Lung (tissue), 12 donors: ENCODE data around the gene RBM5. TPM values are rescaled to one million over a fixed set of nuclear protein-coding genes. Genes with fewer than 3 reads are reported as not detected.

Experiments
- ATAC-seq: fragments of 200-7000 bp; cut with Tn5 transposase; one replicate; pipeline ENCODE4 v1.9.1; 2020; ENCODE audit warnings: moderate number of reproducible peaks; ENCODE audit not compliant: insufficient read depth, low FRiP score
- DNase-seq, 3 donors: peaks; one replicate each; pipeline ENCODE4 v3.0.0-alpha.2; 2013 to 2017
- H3K27ac ChIP-seq, 2 donors: one replicate each; pipeline ENCODE4 v1.5.1; 2013; ENCODE audit warnings: mild to moderate bottlenecking in 2 of 2, moderate library complexity in 2 of 2, control low read depth in 1 of 2, inconsistent platforms in 1 of 2, low read depth in 1 of 2, low read length in 1 of 2
- H3K27me3 ChIP-seq, 3 donors: one replicate each; pipeline ENCODE4 v1.5.1; 2013; ENCODE audit warnings: low read length in 2 of 3; ENCODE audit not compliant: control insufficient read depth in 3 of 3, insufficient read depth in 3 of 3
- H3K36me3 ChIP-seq, 4 donors: one replicate each; pipeline ENCODE4 v1.5.1; 2013; ENCODE audit warnings: low read length in 4 of 4, mild to moderate bottlenecking in 1 of 4, moderate library complexity in 1 of 4; ENCODE audit not compliant: control insufficient read depth in 4 of 4, insufficient read depth in 4 of 4
- H3K4me1 ChIP-seq, 5 donors: one replicate each; pipeline ENCODE4 v1.5.1; 2013; ENCODE audit warnings: low read length in 5 of 5, mild to moderate bottlenecking in 2 of 5, moderate library complexity in 1 of 5; ENCODE audit not compliant: control insufficient read depth in 5 of 5, insufficient read depth in 5 of 5
- H3K4me3 ChIP-seq: one replicate; pipeline ENCODE4 v1.5.1; 2013; ENCODE audit warnings: mild to moderate bottlenecking, control low read depth, moderate library complexity
- H3K9ac ChIP-seq, 2 donors: one replicate each; pipeline ENCODE4 v1.5.1; 2013; ENCODE audit warnings: low read length in 2 of 2, control low read depth in 1 of 2; ENCODE audit not compliant: insufficient read depth in 1 of 2
- H3K9me3 ChIP-seq, 4 donors: one replicate each; pipeline ENCODE4 v1.5.1; 2013; ENCODE audit warnings: low read length in 3 of 4, mild to moderate bottlenecking in 1 of 4, moderate library complexity in 1 of 4; ENCODE audit not compliant: control insufficient read depth in 4 of 4, insufficient read depth in 3 of 4
- WGBS, 2 donors: extraction: QIAGEN DNeasy Blood & Tissue Kit; methylation state at CpG; one replicate each; pipeline ENCODE4 v1.1.7; 2013; 5-methylcytosine and 5-hydroxymethylcytosine counted together
- polyA plus RNA-seq, 2 donors: library from polyadenylated mRNA; stranded (reverse); fragments of 200-250 nt; gene quantifications; one replicate each; pipeline ENCODE4 v1.2.1, GENCODE V29; 2013
- total RNA-seq, 2 donors: library from RNA; depleted of rRNA in 1 of 2; stranded (reverse); fragments of >200 nt in 1 of 2; gene quantifications; one replicate each; pipeline ENCODE4 v1.2.1, GENCODE V29; 2014 to 2021
- TF ChIP-seq, protein P1 (sequence below): IDR thresholded peaks from 2 replicates; pipeline ENCODE4 v1.5.1; 2012; ENCODE audit warnings: mild to moderate bottlenecking; ENCODE audit errors: control extremely low read depth, extremely low read depth
- donor health status: control.
- donor health status: control.
- donor health status: Bipolar disorder and iron deficiency.
- donor health status: healthy.
- donor health status: DM: yes; HTN: yes; CAD: no.

Gene RBM5
- total and polyA plus RNA-seq, 4 donors, result 71.4 to 380 (median 94.6) TPM

DNA sequence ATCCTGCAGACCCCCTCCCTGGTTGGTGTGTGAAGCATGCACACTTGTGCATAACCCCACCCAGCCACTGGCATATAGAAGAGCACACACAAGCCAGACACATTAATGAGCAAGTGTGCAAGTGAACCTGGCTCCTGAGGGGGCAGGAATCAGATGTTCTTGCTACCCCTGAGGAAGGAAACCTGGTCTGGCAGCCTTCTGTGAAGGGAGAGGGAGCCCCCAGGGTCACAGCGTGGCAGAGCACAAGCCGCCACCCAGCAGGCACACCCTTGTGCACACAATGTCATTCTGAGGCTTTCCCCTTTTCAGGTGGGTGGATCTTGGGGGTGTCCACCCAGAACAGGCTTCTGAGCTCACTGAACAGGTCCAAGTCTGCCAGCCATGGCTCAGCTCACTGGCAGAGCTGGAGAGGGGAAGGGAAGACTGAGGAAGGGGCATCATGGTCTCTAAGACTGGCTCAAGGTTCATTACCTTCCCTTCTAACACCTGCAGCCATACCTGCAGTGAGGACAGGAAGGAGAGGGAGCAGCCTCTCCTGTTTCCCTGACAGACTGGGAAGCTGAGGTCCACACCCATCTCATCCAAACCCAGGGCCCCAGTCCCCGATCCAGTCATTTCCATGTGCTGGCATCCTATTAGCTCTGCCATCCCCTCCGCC lies 34.8 kb downstream of the RBM5 start:
- TF ChIP-seq, protein P1, sequence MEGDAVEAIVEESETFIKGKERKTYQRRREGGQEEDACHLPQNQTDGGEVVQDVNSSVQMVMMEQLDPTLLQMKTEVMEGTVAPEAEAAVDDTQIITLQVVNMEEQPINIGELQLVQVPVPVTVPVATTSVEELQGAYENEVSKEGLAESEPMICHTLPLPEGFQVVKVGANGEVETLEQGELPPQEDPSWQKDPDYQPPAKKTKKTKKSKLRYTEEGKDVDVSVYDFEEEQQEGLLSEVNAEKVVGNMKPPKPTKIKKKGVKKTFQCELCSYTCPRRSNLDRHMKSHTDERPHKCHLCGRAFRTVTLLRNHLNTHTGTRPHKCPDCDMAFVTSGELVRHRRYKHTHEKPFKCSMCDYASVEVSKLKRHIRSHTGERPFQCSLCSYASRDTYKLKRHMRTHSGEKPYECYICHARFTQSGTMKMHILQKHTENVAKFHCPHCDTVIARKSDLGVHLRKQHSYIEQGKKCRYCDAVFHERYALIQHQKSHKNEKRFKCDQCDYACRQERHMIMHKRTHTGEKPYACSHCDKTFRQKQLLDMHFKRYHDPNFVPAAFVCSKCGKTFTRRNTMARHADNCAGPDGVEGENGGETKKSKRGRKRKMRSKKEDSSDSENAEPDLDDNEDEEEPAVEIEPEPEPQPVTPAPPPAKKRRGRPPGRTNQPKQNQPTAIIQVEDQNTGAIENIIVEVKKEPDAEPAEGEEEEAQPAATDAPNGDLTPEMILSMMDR, result no peak
- no peak for DNase-seq
- H3K4me3 ChIP-seq, result no peak overlapping the region
- no peak for ATAC-seq
- H3K27me3 ChIP-seq, result no peaks in the 10 kb centered on the region
- WGBS, 2 donors, result 55 to 73% methylated on average over 4 of the region's 4 CpGs
- H3K9ac ChIP-seq, result no peak overlapping the region
- peaks cover 4 to 22% (median 16%) of the 10 kb centered on the region in 4 donors for H3K36me3 ChIP-seq
- H3K4me1 ChIP-seq, result peaks cover 0 to 35% (median 18%) of the 10 kb centered on the region in 5 donors
- no peaks in the 10 kb centered on the region for H3K9me3 ChIP-seq
- no peak overlapping the region for H3K27ac ChIP-seq

DNA sequence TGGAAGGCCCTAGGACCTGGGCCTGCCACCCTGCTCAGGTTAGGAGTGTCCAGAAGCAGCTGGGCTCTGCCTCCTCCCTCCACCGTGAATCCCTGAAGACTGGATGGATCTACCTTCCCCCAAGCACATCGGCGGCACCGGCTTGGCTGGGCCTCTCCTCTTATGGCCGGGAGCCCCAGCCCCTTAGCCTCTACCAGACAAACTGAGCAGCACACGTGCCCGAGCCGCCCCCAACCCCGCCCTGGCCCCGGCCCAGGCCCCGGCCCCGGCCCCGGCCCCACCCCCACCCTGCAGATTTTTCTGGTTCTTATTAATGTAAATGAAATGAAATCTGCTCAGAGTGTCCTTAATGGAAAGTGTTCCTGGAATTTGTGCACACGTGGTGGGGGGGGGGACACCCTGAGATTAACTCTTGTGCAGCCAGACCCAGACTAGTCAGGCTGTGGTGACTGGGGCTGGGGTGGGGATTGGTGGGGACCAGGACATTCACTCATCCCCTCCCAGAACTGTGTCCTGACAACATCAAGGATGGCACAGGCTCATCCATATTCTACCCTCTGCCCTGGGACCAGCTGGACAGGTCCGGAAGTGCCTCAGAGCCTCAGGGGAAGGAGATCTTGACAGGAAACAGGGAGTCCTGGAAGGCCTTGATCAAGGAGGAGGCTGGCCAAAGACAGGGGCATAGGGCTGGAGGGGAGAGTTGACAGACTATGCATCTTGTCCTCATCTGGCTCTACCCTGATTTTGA lies 35.5 kb downstream of the RBM5 start:
- 35 to 62% methylated on average over 13 to 15 of the region's 15 CpGs for WGBS, 2 donors
- peaks cover 0 to 18% (median 13%) of the 10 kb centered on the region in 4 donors for H3K36me3 ChIP-seq
- DNase-seq (peak in 2 of 3 donors; percentile 41 to 50), ATAC-seq (no peak)
- no peak overlapping the region for H3K27ac ChIP-seq
- H3K9me3 ChIP-seq, result no peaks in the 10 kb centered on the region
- no peak overlapping the region for H3K9ac ChIP-seq
- TF ChIP-seq, protein P1, result no peak
- H3K4me3 ChIP-seq, result no peak overlapping the region
- H3K4me1 ChIP-seq, result peaks cover 0 to 35% (median 18%) of the 10 kb centered on the region in 5 donors
- no peaks in the 10 kb centered on the region for H3K27me3 ChIP-seq

DNA sequence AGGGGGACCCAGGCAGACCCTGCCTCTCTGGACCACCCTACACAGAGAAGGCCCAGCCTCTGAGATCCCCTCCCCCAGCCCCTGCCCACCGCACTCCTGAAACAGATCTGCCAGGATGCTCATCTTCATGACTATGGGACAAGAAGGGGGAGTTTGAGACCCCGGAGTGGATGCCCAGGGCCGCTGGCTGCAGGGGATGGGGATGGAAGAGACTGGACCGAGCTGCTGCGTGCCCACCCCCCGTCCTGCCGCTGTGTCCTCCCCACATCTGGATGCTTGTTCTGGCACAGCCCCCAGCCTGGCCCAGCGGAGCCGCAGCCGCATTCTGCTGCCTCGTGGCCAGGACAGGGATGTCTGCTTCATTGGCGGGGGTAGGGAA lies 36.1 kb downstream of the RBM5 start:
- TF ChIP-seq, protein P1, result no peak
- Histone ChIP-seq H3K27me3 (no peaks in the 10 kb centered on the region), H3K36me3 (peaks cover 0 to 16% (median 11%) of the 10 kb centered on the region in 4 donors), H3K9me3 (no peaks in the 10 kb centered on the region), H3K4me3 (no peak overlapping the region), H3K27ac (no peak overlapping the region), H3K9ac (no peak overlapping the region), H3K4me1 (peaks cover 0 to 35% (median 18%) of the 10 kb centered on the region in 5 donors)
- DNase-seq, result peak; percentile 33 to 55 (median 50)
- 57 to 66% methylated on average over 12 of the region's 12 CpGs for WGBS, 2 donors
- ATAC-seq, result no peak
